GM12878 (cell line): Measurements from ENCODE around the gene BCAS3.

ENCODE experiments used
- JUNB ChIP-seq: IDR thresholded peaks from 2 replicates; pipeline ENCODE4 v1.6.1; 2016; ENCODE audit warnings: antibody characterized with exemption, mild to moderate bottlenecking
- NR2C2 ChIP-seq: IDR thresholded peaks from 2 replicates; pipeline ENCODE4 v1.6.1; 2011; ENCODE audit warnings: borderline replicate concordance, low read depth; ENCODE audit not compliant: control insufficient read depth, insufficient read length
- TF ChIP-seq, protein P1 (sequence below), 3 experiments: IDR thresholded peaks in 2 of 3; conservative IDR thresholded peaks in 1 of 3; 2 replicates each; pipeline ENCODE4 v1.5.1; 2011; ENCODE audit warnings: low read depth in 3 of 3, low read length in 3 of 3, mild to moderate bottlenecking in 3 of 3, control low read depth in 2 of 3, moderate library complexity in 2 of 3, inconsistent platforms in 1 of 3, mixed read lengths in 1 of 3; ENCODE audit not compliant: control insufficient read depth in 2 of 3, insufficient read depth in 1 of 3; ENCODE audit errors: extremely low read depth in 1 of 3
- TF ChIP-seq, protein P2 (sequence below): fragments of 450-650 bp; IDR thresholded peaks from 2 replicates; pipeline ENCODE4 v1.6.1; 2014; ENCODE audit warnings: mild to moderate bottlenecking

DNA sequence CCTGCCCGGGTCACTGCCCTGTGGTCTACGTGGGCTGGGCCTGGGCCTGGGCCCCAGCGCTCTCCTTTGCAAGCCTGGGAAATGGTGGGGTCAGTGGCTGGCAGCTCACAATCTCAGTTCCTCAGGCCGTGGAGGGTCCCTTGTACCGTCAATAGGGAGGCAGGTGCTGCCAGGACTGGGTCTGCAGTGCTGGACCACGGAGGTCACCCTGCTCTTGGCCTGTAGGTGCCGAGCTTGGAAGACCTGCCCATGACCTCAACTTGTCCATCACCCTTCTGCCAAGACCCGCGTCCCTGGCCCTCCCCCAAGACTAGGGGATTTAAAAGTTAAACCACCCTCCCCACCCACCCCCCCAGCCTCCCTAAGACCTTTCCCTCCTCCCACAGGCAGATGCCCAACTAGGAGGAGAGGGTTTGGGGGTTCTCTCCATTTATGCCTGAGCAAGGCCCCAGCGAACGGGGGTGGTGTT, 724.5 kb downstream of the BCAS3 start:
- TF ChIP-seq NR2C2 = no peak
- TF ChIP-seq, protein P1, sequence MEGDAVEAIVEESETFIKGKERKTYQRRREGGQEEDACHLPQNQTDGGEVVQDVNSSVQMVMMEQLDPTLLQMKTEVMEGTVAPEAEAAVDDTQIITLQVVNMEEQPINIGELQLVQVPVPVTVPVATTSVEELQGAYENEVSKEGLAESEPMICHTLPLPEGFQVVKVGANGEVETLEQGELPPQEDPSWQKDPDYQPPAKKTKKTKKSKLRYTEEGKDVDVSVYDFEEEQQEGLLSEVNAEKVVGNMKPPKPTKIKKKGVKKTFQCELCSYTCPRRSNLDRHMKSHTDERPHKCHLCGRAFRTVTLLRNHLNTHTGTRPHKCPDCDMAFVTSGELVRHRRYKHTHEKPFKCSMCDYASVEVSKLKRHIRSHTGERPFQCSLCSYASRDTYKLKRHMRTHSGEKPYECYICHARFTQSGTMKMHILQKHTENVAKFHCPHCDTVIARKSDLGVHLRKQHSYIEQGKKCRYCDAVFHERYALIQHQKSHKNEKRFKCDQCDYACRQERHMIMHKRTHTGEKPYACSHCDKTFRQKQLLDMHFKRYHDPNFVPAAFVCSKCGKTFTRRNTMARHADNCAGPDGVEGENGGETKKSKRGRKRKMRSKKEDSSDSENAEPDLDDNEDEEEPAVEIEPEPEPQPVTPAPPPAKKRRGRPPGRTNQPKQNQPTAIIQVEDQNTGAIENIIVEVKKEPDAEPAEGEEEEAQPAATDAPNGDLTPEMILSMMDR (IDR thresholded peaks at IDR 0.05 in 2 of 3, conservative IDR thresholded peaks at IDR 0.05 in 1 of 3; ENCODE audit: control insufficient read depth in 2 of 3, extremely low read depth in 1 of 3, insufficient read depth in 1 of 3, low read depth in 3 of 3, low read length in 3 of 3) = no peak
- TF ChIP-seq, protein P2, sequence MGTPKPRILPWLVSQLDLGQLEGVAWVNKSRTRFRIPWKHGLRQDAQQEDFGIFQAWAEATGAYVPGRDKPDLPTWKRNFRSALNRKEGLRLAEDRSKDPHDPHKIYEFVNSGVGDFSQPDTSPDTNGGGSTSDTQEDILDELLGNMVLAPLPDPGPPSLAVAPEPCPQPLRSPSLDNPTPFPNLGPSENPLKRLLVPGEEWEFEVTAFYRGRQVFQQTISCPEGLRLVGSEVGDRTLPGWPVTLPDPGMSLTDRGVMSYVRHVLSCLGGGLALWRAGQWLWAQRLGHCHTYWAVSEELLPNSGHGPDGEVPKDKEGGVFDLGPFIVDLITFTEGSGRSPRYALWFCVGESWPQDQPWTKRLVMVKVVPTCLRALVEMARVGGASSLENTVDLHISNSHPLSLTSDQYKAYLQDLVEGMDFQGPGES = no peak
- no peak for TF ChIP-seq JUNB
